Measurements from ENCODE around the gene FNBP1. TPM values are rescaled to one million over a fixed set of nuclear protein-coding genes. Genes with fewer than 3 reads are reported as not detected.

Gene FNBP1
- total and polyA plus RNA-seq, 7 donors, result 12.5 to 172 (median 92.8) TPM

DNA sequence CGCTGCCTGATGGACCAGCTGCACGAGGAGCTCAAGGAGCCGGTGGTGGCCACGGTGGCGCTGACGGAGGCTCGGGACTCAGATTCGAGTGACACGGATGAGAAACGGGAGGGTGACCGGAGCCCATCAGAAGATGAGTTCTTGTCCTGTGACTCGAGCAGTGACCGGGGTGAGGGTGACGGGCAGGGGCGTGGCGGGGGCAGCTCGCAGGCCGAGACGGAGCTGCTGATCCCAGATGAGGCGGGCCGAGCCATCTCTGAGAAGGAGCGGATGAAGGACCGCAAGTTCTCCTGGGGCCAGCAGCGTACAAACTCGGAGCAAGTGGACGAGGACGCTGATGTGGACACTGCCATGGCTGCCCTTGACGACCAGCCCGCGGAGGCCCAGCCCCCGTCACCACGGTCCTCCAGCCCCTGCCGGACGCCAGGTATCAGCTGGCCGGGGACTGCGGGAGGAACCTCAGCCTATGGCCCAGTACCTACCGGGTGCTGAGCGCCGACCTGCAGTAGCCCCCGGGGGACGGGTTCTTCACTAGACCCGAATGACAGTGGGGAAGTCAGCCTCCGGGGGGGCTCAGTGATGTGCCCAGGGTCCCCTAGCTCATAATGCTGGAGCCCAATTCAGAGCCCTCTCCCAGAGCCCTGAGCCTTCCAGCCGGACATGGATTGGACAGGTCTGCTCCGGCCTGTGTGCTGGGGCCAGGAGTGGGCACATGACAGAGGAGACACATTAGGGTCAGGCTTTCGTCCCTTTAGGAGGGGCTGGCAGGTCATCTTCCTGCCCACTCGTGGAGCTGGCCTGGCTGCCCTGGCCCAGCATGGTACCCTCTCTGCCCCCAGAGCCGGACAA lies 174.7 kb downstream of the FNBP1 start:
- Histone ChIP-seq H3K36me3 (peaks cover 6 to 60% (median 19%) of the 10 kb centered on the region in 4 donors), H3K27me3 (no peaks in the 10 kb centered on the region), H3K4me3 (no peak overlapping the region), H3K27ac (no peak overlapping the region), H3K9me3 (no peaks in the 10 kb centered on the region), H3K4me1 (no peaks in the 10 kb centered on the region)
- DNase-seq, result no peak
- intact Hi-C loops (cut with DNase I), result no loop called here
- 90 to 92% methylated on average over 48 of the region's 48 CpGs for WGBS, 2 donors
- TF ChIP-seq EP300 (IDR thresholded peaks at IDR 0.05) (no peak), POLR2A (IDR thresholded peaks at IDR 0.05) (no peak), POLR2AphosphoS5 (IDR thresholded peaks at IDR 0.05) (no peak), CTCF (IDR thresholded peaks at IDR 0.05) (no peak)

- no peak overlapping the region for H3K27ac ChIP-seq
- peaks cover 10 to 68% (median 23%) of the 10 kb centered on the region in 4 donors for H3K36me3 ChIP-seq
- no peaks in the 10 kb centered on the region for H3K4me1 ChIP-seq
- no peaks in the 10 kb centered on the region for H3K27me3 ChIP-seq
- 81 to 82% methylated on average over 17 of the region's 17 CpGs for WGBS, 2 donors
- no peak overlapping the region for H3K4me3 ChIP-seq
- TF ChIP-seq CTCF (IDR thresholded peaks at IDR 0.05), result no peak
- TF ChIP-seq EP300 (IDR thresholded peaks at IDR 0.05), result no peak
- no peak for TF ChIP-seq POLR2AphosphoS5 (IDR thresholded peaks at IDR 0.05)
- TF ChIP-seq POLR2A (IDR thresholded peaks at IDR 0.05), result no peak
- intact Hi-C loops (cut with DNase I), result no loop called here
- DNase-seq, result no peak
- H3K9me3 ChIP-seq, result no peaks in the 10 kb centered on the region
These were observed 175.6 kb downstream of the FNBP1 start for GRCh38 chr9:129867136-129868022.

GRCh38 chr9:129866394-129867135 lies 176.4 kb downstream of the FNBP1 start:
- Histone ChIP-seq H3K27me3 (no peaks in the 10 kb centered on the region), H3K4me1 (no peaks in the 10 kb centered on the region), H3K36me3 (peaks cover 13 to 77% (median 29%) of the 10 kb centered on the region in 4 donors), H3K4me3 (no peak overlapping the region), H3K27ac (no peak overlapping the region), H3K9me3 (no peaks in the 10 kb centered on the region)
- no peak for TF ChIP-seq POLR2A (IDR thresholded peaks at IDR 0.05)
- no peak for TF ChIP-seq POLR2AphosphoS5 (IDR thresholded peaks at IDR 0.05)
- no peak for TF ChIP-seq EP300 (IDR thresholded peaks at IDR 0.05)
- no peak for TF ChIP-seq CTCF (IDR thresholded peaks at IDR 0.05)
- intact Hi-C loops (cut with DNase I), result no loop called here
- 70 to 84% methylated on average over 17 of the region's 17 CpGs for WGBS, 2 donors
- DNase-seq, result no peak

DNA sequence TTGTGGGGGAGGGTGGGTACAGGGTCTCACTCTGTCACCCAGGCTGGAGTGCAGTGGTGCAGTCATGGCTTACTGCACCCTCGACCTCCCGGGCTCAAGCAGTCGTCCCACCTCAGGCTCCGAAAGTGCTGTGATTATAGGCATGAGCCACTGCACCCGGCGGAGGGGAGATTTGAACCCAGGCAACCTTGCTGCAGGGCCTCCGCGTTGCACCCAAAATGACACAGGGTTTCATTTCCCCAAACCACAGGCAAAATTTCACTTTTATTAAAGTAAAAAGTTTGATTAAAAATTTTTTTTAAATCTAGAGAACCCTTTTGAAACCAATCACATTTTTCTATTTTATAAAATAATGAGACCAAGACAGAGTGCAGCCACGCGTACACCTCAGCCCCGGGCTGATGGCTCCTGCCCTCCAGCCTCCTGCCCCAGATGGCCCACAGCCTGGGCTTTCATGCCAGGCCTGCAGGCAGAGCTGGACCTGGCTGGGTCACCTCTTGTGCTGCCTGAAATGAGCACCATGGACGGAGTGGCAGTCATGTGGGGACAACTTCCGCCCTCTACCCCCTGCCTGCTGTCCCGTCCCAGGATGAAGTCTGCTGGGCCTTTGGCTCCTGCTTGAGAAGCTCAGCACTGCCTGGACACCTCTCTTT lies 177.2 kb downstream of the FNBP1 start:
- no peak for TF ChIP-seq POLR2AphosphoS5 (IDR thresholded peaks at IDR 0.05)
- intact Hi-C loops (cut with DNase I), result no loop called here
- Histone ChIP-seq H3K4me3 (no peak overlapping the region), H3K4me1 (no peaks in the 10 kb centered on the region), H3K36me3 (peaks cover 21 to 84% (median 34%) of the 10 kb centered on the region in 4 donors), H3K9me3 (no peaks in the 10 kb centered on the region), H3K27me3 (no peaks in the 10 kb centered on the region), H3K27ac (no peak overlapping the region)
- WGBS, 2 donors, result 74 to 82% methylated on average over 14 of the region's 14 CpGs
- no peak for DNase-seq

Measured in sigmoid colon (tissue), 7 donors.